Body of pancreas (tissue), 4 donors: ENCODE measurements around the gene ERC2.

Experiments
- POLR2A ChIP-seq, 3 donors: fragments of 450-650 bp; IDR thresholded peaks; one replicate each; pipeline ENCODE4 v1.6.1; 2016; ENCODE audit warnings: antibody characterized with exemption in 3 of 3, mild to moderate bottlenecking in 2 of 3
- TF ChIP-seq, protein P1 (sequence below), 7 experiments: fragments of 450-650 bp in 4 of 7; fragments of 200-600 bp in 3 of 7; sonication (generic) in 3 of 7; IDR thresholded peaks; one replicate each; pipeline ENCODE4 v1.5.1; 2016 to 2019; ENCODE audit warnings: antibody characterized with exemption in 7 of 7

DNA sequence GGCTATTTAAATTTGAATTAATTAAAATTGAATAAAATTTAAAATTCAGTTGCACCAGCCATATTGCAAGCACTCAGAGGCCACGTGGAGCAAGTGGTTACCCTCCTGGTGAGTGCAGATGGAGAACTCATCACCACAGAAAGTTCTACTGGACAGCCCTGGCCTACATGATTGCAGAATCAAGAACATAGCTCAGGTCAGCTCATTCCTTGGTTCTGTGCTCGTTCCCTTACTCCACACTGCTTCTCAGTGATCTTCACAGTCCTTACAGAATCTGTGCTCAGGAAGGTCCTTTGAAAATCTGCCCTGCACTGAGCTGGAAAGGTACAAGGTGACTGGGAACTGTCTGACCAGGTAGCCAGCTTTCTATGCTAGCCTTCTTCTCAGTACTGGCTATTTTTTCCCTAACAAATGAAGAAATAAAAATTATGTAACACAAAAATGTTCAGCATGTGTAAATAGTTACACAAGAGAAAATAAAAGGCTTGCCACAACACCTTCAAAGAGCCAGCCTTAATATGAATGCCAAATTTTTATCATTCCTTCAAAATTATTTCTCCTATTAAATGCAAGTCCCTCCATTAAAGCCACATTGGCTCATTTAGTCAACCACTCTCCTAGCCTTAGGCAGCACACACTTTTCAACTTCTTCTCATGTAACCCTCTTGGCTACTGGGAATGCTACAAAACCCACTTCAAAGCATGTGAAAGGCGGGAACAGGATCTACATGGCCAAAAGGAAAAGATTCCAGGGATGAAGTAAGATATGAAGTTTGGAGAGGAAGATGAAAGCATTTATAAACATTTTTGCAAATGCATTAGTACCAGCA lies 654.8 kb downstream of the ERC2 start:
- TF ChIP-seq, protein P1, sequence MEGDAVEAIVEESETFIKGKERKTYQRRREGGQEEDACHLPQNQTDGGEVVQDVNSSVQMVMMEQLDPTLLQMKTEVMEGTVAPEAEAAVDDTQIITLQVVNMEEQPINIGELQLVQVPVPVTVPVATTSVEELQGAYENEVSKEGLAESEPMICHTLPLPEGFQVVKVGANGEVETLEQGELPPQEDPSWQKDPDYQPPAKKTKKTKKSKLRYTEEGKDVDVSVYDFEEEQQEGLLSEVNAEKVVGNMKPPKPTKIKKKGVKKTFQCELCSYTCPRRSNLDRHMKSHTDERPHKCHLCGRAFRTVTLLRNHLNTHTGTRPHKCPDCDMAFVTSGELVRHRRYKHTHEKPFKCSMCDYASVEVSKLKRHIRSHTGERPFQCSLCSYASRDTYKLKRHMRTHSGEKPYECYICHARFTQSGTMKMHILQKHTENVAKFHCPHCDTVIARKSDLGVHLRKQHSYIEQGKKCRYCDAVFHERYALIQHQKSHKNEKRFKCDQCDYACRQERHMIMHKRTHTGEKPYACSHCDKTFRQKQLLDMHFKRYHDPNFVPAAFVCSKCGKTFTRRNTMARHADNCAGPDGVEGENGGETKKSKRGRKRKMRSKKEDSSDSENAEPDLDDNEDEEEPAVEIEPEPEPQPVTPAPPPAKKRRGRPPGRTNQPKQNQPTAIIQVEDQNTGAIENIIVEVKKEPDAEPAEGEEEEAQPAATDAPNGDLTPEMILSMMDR (IDR thresholded peaks at IDR 0.05): no peak
- TF ChIP-seq POLR2A (IDR thresholded peaks at IDR 0.05): no peak
